LNCAP (cell line): ENCODE data around the gene KANSL2.

Experiments
- CTCF ChIP-seq: fragments of 450-650 bp; IDR thresholded peaks from 2 replicates; pipeline ENCODE4 v1.5.1; 2017; ENCODE audit warnings: mild to moderate bottlenecking

Gene KANSL2

DNA sequence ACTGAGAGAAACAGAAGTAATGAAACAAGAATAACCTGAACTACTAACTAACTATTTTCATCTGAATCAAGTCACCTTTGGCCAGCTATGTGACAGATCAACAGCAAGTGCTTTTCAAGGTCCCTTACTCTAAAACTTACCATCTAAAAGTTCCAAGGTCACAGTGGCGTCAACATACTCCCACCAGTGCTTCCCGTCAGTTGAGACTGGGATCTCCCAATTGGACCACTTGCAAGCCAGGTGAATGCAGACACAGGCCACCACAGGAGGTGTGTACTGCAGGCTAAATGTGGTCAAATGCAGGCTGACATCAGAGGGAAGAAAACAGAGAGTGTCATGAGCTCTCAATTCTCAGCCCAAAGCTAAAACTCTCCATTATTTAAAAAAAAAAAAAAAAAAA lies 13.8 kb upstream of the KANSL2 start:
- no peak for TF ChIP-seq CTCF

GRCh38 chr12:48694038-48694437 lies 12.0 kb upstream of the KANSL2 start:
- TF ChIP-seq CTCF, result no peak

DNA sequence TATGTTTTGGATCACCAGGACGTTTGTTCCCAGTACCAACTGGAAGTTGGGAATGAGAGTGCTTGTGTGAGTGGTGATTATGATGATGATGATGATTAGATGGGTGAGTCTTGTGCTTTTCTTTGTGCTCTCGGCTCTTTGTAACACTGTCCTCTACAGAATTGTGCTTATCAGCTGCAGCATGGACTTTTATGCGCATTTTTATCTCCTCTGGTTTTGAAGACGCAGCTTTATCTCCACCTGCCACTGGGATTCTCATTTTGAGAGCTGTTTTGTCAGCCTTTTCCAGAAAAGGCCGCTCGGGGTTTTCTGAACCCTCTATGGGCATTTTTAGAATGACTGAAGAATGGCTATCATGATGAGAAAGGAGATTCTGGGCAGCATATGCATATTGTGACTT lies 11.5 kb upstream of the KANSL2 start:
- no peak for TF ChIP-seq CTCF

DNA sequence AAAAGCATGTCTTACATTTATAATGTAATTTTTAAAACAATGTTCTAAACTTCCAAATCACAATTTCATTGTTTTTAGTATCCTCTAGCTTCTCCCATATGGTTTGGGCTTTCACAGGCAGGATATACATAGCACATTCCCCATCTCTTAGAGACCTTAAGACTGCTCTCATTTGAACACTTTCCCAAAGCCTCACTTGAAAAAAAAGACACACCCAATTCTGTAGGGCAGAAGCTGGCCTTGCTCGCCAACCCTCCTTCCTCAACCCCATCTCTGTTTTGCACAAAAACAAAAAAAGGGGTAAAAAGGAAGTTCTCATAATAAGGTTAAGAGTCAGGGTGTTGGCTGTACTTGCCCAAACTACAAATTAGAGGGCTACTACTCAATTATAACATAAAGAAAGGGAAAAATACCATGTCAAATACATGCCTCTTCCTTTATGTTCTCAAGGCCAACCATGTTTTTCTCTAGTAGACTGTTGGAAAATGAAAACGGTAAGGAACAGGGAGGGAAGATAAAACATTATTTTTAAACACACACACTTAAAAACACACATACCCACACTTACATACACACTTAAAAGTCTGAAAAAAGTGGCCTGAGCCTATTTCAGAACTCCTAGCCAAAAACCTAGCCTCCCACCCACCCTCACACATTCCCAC lies 9.9 kb upstream of the KANSL2 start:
- no peak for TF ChIP-seq CTCF

GRCh38 chr12:48690990-48691389 lies 9.0 kb upstream of the KANSL2 start:
- TF ChIP-seq CTCF, result no peak

GRCh38 chr12:48690436-48690835 lies 8.4 kb upstream of the KANSL2 start:
- no peak for TF ChIP-seq CTCF

DNA sequence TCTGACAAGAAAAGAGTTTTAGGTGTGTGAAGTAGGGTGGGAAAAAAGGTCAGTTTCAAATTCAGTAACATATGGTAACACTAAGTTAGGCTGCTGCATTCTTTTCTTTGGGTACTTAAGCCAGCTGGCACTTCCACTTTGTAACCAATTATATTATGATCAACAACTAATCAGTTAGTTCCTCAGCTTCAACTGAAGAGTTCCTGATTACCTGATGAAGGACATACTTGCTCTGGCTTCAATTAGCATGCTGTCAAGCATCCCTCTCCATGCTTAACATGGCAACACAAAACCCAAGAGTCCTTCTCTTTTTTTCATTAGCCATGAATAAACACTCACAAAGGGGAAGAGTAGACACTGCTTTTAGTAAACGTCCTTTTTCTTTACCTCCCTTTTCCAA lies 6.8 kb upstream of the KANSL2 start:
- TF ChIP-seq CTCF, result no peak

- TF ChIP-seq CTCF, result no peak
Measured at GRCh38 chr12:48687592-48687991, 5.6 kb upstream of the KANSL2 start.
